T-helper 17 cell (primary cell): Measurements from ENCODE around the gene TUBB6. TPM values are rescaled to one million over a fixed set of nuclear protein-coding genes. Genes with fewer than 3 reads are reported as not detected.

Experiments
- ATAC-seq: fragments of 150-1000 bp; cut with Tn5 transposase; 2 replicates; pipeline ENCODE4 v1.10.0; 2021; ENCODE audit warnings: mild to moderate bottlenecking, moderate library complexity
- DNase-seq, 3 donors: peaks; one replicate each; pipeline versions ENCODE4 v3.0.0 to v3.0.0-alpha.2; 2020 to 2021
- H3K9me3 ChIP-seq: one replicate; pipeline ENCODE4 v1.7.0; 2013; ENCODE audit warnings: low read length, mild to moderate bottlenecking; ENCODE audit not compliant: control insufficient read depth, poor library complexity, severe bottlenecking
- H3K27ac Mint-ChIP-seq: one replicate; pipeline ENCODE4 v1.8.0; 2022; ENCODE audit warnings: mild to moderate bottlenecking, moderate library complexity, mixed read lengths
- H3K27me3 Mint-ChIP-seq: one replicate; pipeline ENCODE4 v1.8.0; 2022; ENCODE audit warnings: mixed read lengths
- H3K36me3 Mint-ChIP-seq: one replicate; pipeline ENCODE4 v1.8.0; 2022; ENCODE audit warnings: low read depth, mixed read lengths
- H3K4me1 Mint-ChIP-seq: one replicate; pipeline ENCODE4 v1.8.0; 2022; ENCODE audit warnings: mild to moderate bottlenecking, mixed read lengths
- H3K4me3 Mint-ChIP-seq: one replicate; pipeline ENCODE4 v1.8.0; 2022; ENCODE audit warnings: mild to moderate bottlenecking, moderate library complexity, mixed read lengths
- total RNA-seq, 4 donors: library from RNA in 2 of 4; stranded (reverse) in 2 of 4; gene quantifications; one replicate each; pipeline ENCODE4 v1.2.3 and lab custom pipeline; 2022 to 2026

TUBB6 gene
- total RNA-seq, 2 donors from 2014 or later, result 1.5 to 8.0 TPM

GRCh38 chr18:12345491-12346239 is 37.6 kb downstream of the TUBB6 start:
- Mint-ChIP-seq H3K4me1 (no peaks in the 10 kb centered on the region), H3K36me3 (peaks cover 15% of the 10 kb centered on the region), H3K27ac (peak overlapping the region; percentile 51), H3K27me3 (no peaks in the 10 kb centered on the region), H3K4me3 (no peak overlapping the region)
- ATAC-seq (no peak), DNase-seq (no peak)
- H3K9me3 ChIP-seq, result no peaks in the 10 kb centered on the region

DNA sequence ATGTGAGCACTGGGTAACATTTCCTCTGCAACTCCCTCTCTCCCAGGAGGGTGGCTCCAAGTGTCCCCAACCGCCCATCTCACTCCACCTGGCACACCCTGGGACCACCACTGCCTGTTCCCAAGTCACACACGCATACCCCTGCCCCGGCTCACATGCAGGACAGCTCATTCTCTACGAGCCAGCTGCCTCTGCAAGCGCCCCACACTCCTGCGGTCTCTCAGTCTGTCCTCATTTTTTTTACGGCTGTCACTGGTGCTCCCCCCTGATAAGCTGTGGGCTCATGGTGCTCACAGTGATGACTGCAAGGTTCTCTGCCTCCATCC is 38.2 kb downstream of the TUBB6 start:
- H3K27ac Mint-ChIP-seq, result no peak overlapping the region
- no peak for DNase-seq
- no peak overlapping the region for H3K4me3 Mint-ChIP-seq
- no peak for ATAC-seq
- H3K9me3 ChIP-seq, result no peaks in the 10 kb centered on the region
- H3K27me3 Mint-ChIP-seq, result no peaks in the 10 kb centered on the region
- H3K36me3 Mint-ChIP-seq, result peaks cover 15% of the 10 kb centered on the region
- no peaks in the 10 kb centered on the region for H3K4me1 Mint-ChIP-seq

GRCh38 chr18:12347895-12348294 is 39.9 kb downstream of the TUBB6 start:
- ATAC-seq, result no peak
- peaks cover 15% of the 10 kb centered on the region for H3K36me3 Mint-ChIP-seq
- H3K4me1 Mint-ChIP-seq, result no peaks in the 10 kb centered on the region
- no peak overlapping the region for H3K4me3 Mint-ChIP-seq
- no peak overlapping the region for H3K27ac Mint-ChIP-seq
- no peaks in the 10 kb centered on the region for H3K9me3 ChIP-seq
- DNase-seq, result no peak
- no peaks in the 10 kb centered on the region for H3K27me3 Mint-ChIP-seq

DNA sequence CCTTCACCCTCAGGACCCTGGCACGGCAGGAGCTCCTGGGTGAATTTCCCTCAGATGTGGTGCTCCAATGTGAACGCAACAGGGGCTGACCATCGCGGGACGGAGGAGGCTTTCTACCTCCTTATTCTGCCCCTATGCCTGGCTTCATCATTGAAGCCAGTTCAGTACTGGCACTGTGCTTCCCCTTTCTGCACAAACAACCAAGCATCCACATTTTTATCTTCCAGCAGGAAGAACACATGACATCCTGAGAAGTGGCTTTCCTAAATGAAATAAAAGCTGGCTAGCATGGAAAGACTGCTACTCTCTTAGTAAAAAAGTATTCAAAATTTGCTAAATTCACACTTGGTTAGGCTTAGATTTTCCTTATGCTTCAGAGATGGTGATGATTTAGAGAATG is 44.1 kb downstream of the TUBB6 start:
- ATAC-seq (no peak), DNase-seq (no peak)
- peaks cover 12% of the 10 kb centered on the region for H3K36me3 Mint-ChIP-seq
- no peak overlapping the region for H3K4me3 Mint-ChIP-seq
- H3K4me1 Mint-ChIP-seq, result peaks cover 5% of the 10 kb centered on the region
- H3K27ac Mint-ChIP-seq, result no peak overlapping the region
- H3K9me3 ChIP-seq, result no peaks in the 10 kb centered on the region
- no peaks in the 10 kb centered on the region for H3K27me3 Mint-ChIP-seq

- H3K27ac Mint-ChIP-seq, result no peak overlapping the region
- peaks cover 9% of the 10 kb centered on the region for H3K36me3 Mint-ChIP-seq
- DNase-seq, result no peak
- no peaks in the 10 kb centered on the region for H3K9me3 ChIP-seq
- no peak for ATAC-seq
- no peak overlapping the region for H3K4me3 Mint-ChIP-seq
- H3K27me3 Mint-ChIP-seq, result no peaks in the 10 kb centered on the region
- H3K4me1 Mint-ChIP-seq, result peaks cover 8% of the 10 kb centered on the region
Measured at GRCh38 chr18:12359515-12359927, 51.5 kb downstream of the TUBB6 start.

GRCh38 chr18:12361770-12362378 is 53.8 kb downstream of the TUBB6 start:
- ATAC-seq (no peak), DNase-seq (no peak)
- H3K4me1 Mint-ChIP-seq, result peaks cover 6% of the 10 kb centered on the region
- no peak overlapping the region for H3K4me3 Mint-ChIP-seq
- H3K36me3 Mint-ChIP-seq, result peaks cover 10% of the 10 kb centered on the region
- H3K27me3 Mint-ChIP-seq, result no peaks in the 10 kb centered on the region
- no peak overlapping the region for H3K27ac Mint-ChIP-seq
- H3K9me3 ChIP-seq, result no peaks in the 10 kb centered on the region

DNA sequence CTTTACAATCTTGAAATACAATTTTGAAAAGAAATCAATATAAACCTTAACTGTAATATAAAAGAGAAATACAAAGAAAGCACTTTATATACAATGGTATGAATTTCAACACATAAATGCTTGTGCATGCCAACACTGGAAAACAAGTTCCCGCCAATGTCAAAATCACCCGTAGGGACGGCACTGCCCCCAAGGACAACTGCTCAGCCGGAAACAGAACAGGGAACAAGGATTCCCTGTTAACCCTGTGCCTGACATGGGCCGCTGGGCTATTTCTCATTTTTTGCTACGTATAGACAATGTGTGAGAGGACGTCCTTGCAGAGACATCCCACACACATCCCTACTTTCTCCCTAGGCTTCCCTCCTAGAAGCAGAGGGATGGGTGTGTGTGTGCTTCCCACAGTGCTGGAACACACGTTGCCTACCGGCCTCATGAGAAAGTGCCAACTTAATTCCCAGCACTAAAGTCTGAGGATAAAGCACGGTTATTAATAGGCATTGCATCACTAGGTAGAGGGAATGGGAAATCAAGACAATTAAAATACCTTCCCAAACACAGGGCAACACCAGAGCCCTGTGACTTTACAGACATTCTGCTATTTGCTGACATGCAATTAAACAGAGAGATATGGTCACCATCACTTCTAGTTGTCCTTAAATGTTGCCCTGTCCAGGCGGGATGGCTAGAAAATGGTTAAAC is 54.6 kb downstream of the TUBB6 start:
- ATAC-seq (no peak), DNase-seq (no peak)
- Mint-ChIP-seq H3K4me3 (no peak overlapping the region), H3K27me3 (no peaks in the 10 kb centered on the region), H3K27ac (no peak overlapping the region), H3K4me1 (peaks cover 6% of the 10 kb centered on the region), H3K36me3 (peaks cover 13% of the 10 kb centered on the region)
- no peaks in the 10 kb centered on the region for H3K9me3 ChIP-seq

- H3K36me3 Mint-ChIP-seq, result peaks cover 9% of the 10 kb centered on the region
- ATAC-seq, result no peak
- H3K4me1 Mint-ChIP-seq, result peaks cover 8% of the 10 kb centered on the region
- no peak for DNase-seq
- no peaks in the 10 kb centered on the region for H3K27me3 Mint-ChIP-seq
- no peak overlapping the region for H3K4me3 Mint-ChIP-seq
- peak overlapping the region; percentile 3 for H3K27ac Mint-ChIP-seq
- H3K9me3 ChIP-seq, result no peaks in the 10 kb centered on the region
Measured at GRCh38 chr18:12366379-12366778, 58.3 kb downstream of the TUBB6 start.

GRCh38 chr18:12366784-12367183 is 58.7 kb downstream of the TUBB6 start:
- no peaks in the 10 kb centered on the region for H3K27me3 Mint-ChIP-seq
- peak overlapping the region; percentile 3 for H3K27ac Mint-ChIP-seq
- no peak for DNase-seq
- H3K9me3 ChIP-seq, result no peaks in the 10 kb centered on the region
- peaks cover 12% of the 10 kb centered on the region for H3K4me1 Mint-ChIP-seq
- H3K36me3 Mint-ChIP-seq, result peaks cover 9% of the 10 kb centered on the region
- no peak for ATAC-seq
- H3K4me3 Mint-ChIP-seq, result no peak overlapping the region

DNA sequence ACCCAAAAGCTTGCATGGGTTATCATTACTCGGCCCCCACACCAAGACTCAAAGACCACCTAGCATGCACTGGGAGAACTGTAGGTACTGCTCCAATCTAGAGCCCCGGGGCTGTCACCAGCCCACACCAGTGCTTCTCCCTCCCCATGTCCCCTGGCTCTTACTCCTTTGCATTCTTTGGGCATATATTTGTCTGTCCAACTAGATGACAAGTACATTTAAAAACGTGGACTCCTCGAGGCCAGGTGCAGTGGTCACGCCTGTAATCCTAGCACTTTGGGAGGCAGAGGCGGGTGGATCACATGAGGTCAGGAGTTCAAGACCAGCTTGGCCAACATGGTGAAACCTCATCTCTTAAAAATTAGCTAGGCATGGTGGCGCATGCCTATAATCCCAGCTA is 61.2 kb downstream of the TUBB6 start:
- H3K27me3 Mint-ChIP-seq, result no peaks in the 10 kb centered on the region
- peaks cover 8% of the 10 kb centered on the region for H3K36me3 Mint-ChIP-seq
- no peak overlapping the region for H3K4me3 Mint-ChIP-seq
- H3K27ac Mint-ChIP-seq, result peak overlapping the region; percentile 4
- H3K9me3 ChIP-seq, result no peaks in the 10 kb centered on the region
- DNase-seq (no peak), ATAC-seq (no peak)
- peaks cover 28% of the 10 kb centered on the region for H3K4me1 Mint-ChIP-seq

DNA sequence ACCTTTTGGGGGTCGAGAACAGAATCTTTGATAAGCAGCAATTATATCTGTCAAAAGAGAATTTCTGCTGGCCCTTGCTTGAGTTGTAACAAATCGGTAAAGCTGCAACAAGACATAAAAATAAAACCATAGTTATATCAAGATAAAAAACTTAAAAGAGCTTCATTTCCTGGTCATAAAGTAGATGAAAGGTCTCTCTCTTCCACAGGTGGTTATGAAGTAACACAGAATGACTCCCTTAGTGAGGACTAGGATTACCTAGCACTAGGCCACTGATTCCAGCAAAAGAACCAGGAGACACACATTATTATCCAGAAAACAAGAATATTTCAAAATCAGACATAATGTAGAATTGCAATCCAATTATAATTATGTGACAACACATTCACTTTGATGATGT is 63.5 kb downstream of the TUBB6 start:
- Mint-ChIP-seq H3K4me3 (no peak overlapping the region), H3K27me3 (no peaks in the 10 kb centered on the region), H3K27ac (no peak overlapping the region), H3K36me3 (peaks cover 4% of the 10 kb centered on the region), H3K4me1 (peaks cover 33% of the 10 kb centered on the region)
- no peaks in the 10 kb centered on the region for H3K9me3 ChIP-seq
- no peak for ATAC-seq
- DNase-seq, result no peak

GRCh38 chr18:12372406-12372805 is 64.4 kb downstream of the TUBB6 start:
- no peak overlapping the region for H3K27ac Mint-ChIP-seq
- no peaks in the 10 kb centered on the region for H3K9me3 ChIP-seq
- H3K36me3 Mint-ChIP-seq, result no peaks in the 10 kb centered on the region
- H3K4me1 Mint-ChIP-seq, result peaks cover 34% of the 10 kb centered on the region
- no peaks in the 10 kb centered on the region for H3K27me3 Mint-ChIP-seq
- H3K4me3 Mint-ChIP-seq, result no peak overlapping the region
- ATAC-seq (no peak), DNase-seq (no peak)

GRCh38 chr18:12373116-12373770 is 65.2 kb downstream of the TUBB6 start:
- peaks cover 40% of the 10 kb centered on the region for H3K4me1 Mint-ChIP-seq
- no peak for DNase-seq
- peak overlapping the region; percentile 21 for H3K4me3 Mint-ChIP-seq
- H3K27me3 Mint-ChIP-seq, result no peaks in the 10 kb centered on the region
- no peaks in the 10 kb centered on the region for H3K9me3 ChIP-seq
- H3K36me3 Mint-ChIP-seq, result peaks cover 3% of the 10 kb centered on the region
- H3K27ac Mint-ChIP-seq, result peak overlapping the region; percentile 77
- no peak for ATAC-seq
